Neural crest cell (in vitro differentiated cells): ENCODE measurements around the gene MYO5A. TPM values are rescaled to one million over a fixed set of nuclear protein-coding genes. Genes with fewer than 3 reads are reported as not detected.
A peak's percentile ranks its signal among the peaks of the same experiment; 100 is the strongest.
"Not testable (repeated sequence)": the region's sequence is repeated elsewhere in the genome, so short reads cannot be mapped to it uniquely, and the experiment has no call there.

Source experiments
- DNase-seq: peaks from one replicate; pipeline ENCODE4 v3.0.0; 2021; ENCODE audit warnings: low read depth, mixed read lengths, low spot score
- H3K27ac Mint-ChIP-seq: one replicate; pipeline ENCODE4 v1.8.0; 2021; ENCODE audit warnings: mild to moderate bottlenecking, mixed read lengths; ENCODE audit not compliant: unreplicated experiment
- H3K27me3 Mint-ChIP-seq: 2 replicates; pipeline ENCODE4 v1.8.0; 2021; ENCODE audit warnings: low read depth, mild to moderate bottlenecking, mixed read lengths
- H3K36me3 Mint-ChIP-seq: 2 replicates; pipeline ENCODE4 v1.8.0; 2021; ENCODE audit warnings: low read depth, mild to moderate bottlenecking, mixed read lengths
- H3K4me1 Mint-ChIP-seq: 2 replicates; pipeline ENCODE4 v1.8.0; 2021; ENCODE audit warnings: mixed read lengths
- H3K4me3 Mint-ChIP-seq: one replicate; pipeline ENCODE4 v1.8.0; 2021; ENCODE audit warnings: mild to moderate bottlenecking, mixed read lengths
- H3K9me3 Mint-ChIP-seq: 2 replicates; pipeline ENCODE4 v1.8.0; 2021; ENCODE audit warnings: mixed read lengths
- total RNA-seq: library from RNA; stranded (reverse); gene quantifications from 2 replicates; pipeline ENCODE4 v1.2.1, GENCODE V29; 2021
- TF ChIP-seq, protein P1 (sequence below): fragments of 200-600 bp; sonication (generic); conservative IDR thresholded peaks from 2 replicates; pipeline ENCODE4 v1.5.0; 2021; ENCODE audit warnings: antibody characterized with exemption, mild to moderate bottlenecking

MYO5A gene
- total RNA-seq, 1 donor from 2014 or later = 29.1 TPM

DNA sequence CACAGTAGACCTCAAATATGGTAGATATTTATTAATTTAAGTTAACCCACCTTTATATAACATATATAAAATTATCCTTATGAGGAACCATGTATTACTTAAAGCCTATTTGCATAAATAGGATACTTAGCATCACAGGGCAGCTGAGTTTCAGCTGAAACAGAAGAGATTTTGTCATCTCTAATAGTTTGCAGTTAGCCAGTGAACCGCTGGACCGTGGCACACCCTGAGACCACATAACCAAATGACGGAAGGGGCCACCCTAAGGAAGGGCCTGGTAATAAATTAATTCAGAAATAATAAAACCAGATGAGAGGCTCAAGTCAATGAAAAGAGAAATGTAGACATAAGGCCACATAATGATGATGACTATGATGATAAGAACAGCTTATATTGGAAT, 107.7 kb downstream of the MYO5A start:
- Mint-ChIP-seq H3K9me3 (no peaks in the 10 kb centered on the region), H3K27me3 (no peaks in the 10 kb centered on the region), H3K4me1 (no peaks in the 10 kb centered on the region), H3K36me3 (no peaks in the 10 kb centered on the region), H3K27ac (no peak overlapping the region), H3K4me3 (no peak overlapping the region)
- TF ChIP-seq, protein P1, sequence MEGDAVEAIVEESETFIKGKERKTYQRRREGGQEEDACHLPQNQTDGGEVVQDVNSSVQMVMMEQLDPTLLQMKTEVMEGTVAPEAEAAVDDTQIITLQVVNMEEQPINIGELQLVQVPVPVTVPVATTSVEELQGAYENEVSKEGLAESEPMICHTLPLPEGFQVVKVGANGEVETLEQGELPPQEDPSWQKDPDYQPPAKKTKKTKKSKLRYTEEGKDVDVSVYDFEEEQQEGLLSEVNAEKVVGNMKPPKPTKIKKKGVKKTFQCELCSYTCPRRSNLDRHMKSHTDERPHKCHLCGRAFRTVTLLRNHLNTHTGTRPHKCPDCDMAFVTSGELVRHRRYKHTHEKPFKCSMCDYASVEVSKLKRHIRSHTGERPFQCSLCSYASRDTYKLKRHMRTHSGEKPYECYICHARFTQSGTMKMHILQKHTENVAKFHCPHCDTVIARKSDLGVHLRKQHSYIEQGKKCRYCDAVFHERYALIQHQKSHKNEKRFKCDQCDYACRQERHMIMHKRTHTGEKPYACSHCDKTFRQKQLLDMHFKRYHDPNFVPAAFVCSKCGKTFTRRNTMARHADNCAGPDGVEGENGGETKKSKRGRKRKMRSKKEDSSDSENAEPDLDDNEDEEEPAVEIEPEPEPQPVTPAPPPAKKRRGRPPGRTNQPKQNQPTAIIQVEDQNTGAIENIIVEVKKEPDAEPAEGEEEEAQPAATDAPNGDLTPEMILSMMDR = no peak
- no peak for DNase-seq

DNA sequence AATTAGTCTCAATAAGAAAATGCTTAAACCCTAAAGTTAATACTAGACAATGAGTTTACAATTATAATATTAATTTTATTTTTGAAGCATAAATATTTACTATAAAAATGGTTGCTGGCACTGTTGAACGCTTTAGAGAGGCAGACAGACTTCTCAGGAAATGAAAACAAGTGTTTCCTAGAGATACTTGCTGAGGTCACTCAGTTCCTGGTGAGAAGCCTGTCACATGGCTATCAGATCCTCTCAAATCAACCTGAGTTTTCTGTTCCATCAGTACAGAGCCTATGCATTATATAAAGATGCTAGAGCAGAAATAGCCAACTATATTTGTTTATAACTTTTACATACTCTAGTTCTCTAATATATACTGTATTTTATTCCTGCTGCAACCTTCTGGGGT, 109.2 kb downstream of the MYO5A start:
- no peaks in the 10 kb centered on the region for H3K4me1 Mint-ChIP-seq
- H3K36me3 Mint-ChIP-seq = peaks cover 3% of the 10 kb centered on the region
- H3K4me3 Mint-ChIP-seq = no peak overlapping the region
- no peak overlapping the region for H3K27ac Mint-ChIP-seq
- TF ChIP-seq, protein P1 = no peak
- no peaks in the 10 kb centered on the region for H3K9me3 Mint-ChIP-seq
- H3K27me3 Mint-ChIP-seq = no peaks in the 10 kb centered on the region
- DNase-seq = no peak

DNA sequence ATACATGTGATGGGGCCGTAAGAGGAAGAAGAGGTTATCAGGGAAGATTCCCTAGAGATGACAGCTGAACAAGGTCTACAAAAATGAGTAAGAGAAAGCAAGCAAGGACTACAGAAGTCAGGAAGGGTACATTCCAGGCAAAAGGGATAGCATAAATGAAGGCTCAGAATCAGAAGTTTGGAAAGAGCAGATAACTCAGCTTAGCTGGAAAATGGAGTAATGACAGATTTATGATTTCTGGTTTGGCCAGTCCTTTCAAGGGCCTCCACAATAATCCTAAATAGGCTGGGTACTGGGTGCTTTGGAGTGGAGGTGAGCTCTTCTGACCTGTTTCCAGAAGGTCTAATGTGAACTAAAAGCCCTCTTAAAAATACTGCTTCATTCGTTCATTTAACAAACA, 110.7 kb downstream of the MYO5A start:
- Mint-ChIP-seq H3K4me3 (no peak overlapping the region), H3K27ac (no peak overlapping the region), H3K36me3 (peaks cover 3% of the 10 kb centered on the region), H3K9me3 (no peaks in the 10 kb centered on the region), H3K27me3 (no peaks in the 10 kb centered on the region), H3K4me1 (no peaks in the 10 kb centered on the region)
- TF ChIP-seq, protein P1 = no peak
- DNase-seq = no peak

DNA sequence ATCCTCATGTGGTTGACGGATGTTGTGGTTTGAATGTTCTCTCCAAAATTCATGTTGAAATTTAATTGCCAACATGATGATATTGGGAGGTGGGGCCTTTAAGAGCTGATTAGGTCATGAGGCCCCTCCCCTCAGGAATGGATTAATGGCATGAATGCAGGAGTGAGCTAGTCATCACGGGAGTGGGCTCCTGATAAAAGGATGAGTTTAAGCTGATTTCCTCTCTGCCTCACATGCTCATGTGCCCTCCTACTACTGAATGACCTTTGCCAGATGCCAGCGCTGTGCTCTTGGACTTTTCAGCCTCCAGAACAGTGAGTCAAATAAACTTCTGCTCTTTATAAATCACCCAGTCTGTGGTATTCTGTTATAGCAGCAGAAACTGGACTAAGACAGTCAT, 111.2 kb downstream of the MYO5A start:
- Mint-ChIP-seq H3K27ac (no peak overlapping the region), H3K27me3 (no peaks in the 10 kb centered on the region), H3K4me3 (no peak overlapping the region), H3K4me1 (no peaks in the 10 kb centered on the region), H3K9me3 (no peaks in the 10 kb centered on the region), H3K36me3 (peaks cover 3% of the 10 kb centered on the region)
- TF ChIP-seq, protein P1 = no peak
- DNase-seq = no peak

DNA sequence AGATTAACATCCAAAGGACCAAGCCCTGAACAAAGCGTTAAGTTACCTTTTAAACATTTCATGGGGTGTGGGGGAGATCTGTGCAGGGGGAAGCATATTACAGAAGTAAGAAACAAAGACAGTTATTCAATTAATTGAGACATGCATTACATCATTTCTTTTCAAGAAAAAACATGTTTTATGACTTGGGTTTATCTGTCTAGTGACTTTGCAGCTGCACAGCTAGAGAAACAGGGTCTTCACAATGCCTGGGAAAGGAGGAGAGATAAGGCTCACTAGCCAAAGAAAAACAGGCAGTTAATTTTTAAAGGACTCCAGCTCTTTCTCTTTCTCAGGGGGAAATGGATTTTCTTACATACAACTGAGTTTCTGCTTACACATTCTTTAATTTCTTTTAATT, 112.1 kb downstream of the MYO5A start:
- H3K4me1 Mint-ChIP-seq, H3K27ac Mint-ChIP-seq, DNase-seq, H3K27me3 Mint-ChIP-seq, H3K9me3 Mint-ChIP-seq, H3K36me3 Mint-ChIP-seq, H3K4me3 Mint-ChIP-seq: not testable (repeated sequence)

DNA sequence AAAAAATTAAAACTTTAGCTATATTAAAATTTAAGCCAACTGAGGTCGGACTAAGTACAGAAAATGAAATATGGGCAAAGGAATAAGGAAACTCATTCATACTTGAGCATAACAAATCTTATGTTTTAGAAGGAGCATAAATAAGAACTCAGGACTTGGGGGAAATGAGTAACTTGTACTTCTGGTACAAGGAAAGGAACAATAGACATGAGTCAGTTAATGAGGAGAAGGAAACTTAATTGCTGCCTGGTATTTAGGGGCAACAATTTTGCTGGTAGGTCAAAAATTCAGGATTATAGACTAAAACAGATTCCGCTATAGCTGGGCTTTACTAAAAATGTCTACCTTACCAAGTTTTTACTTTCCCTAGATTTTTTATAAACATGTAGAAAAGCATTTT, 113.1 kb downstream of the MYO5A start:
- Mint-ChIP-seq H3K27me3 (no peaks in the 10 kb centered on the region), H3K27ac (peak overlapping the region; percentile 58), H3K36me3 (peaks cover 3% of the 10 kb centered on the region)

More for the DNA sequence above, 113.1 kb downstream of the MYO5A start:
- no peak for DNase-seq
- TF ChIP-seq, protein P1 = no peak
- Mint-ChIP-seq H3K9me3 (no peaks in the 10 kb centered on the region), H3K4me1 (no peaks in the 10 kb centered on the region), H3K4me3 (no peak overlapping the region)
